MM.1S (cell line): ENCODE measurements around the gene SALL4.

ENCODE experiments used
- CTCF ChIP-seq: fragments of 300-600 bp; sonication (generic); IDR thresholded peaks from 2 replicates; pipeline ENCODE4 v1.5.1; 2016; ENCODE audit warnings: antibody characterized with exemption, low read length, mixed read lengths
- EZH2 ChIP-seq: fragments of 300-600 bp; sonication (generic); optimal IDR thresholded peaks from 2 replicates; pipeline ENCODE3; 2017; ENCODE audit warnings: low read depth, mild to moderate bottlenecking, antibody characterized with exemption, low read length, mixed read lengths
- EZH2phosphoT487 ChIP-seq: fragments of 300-600 bp; sonication (generic); IDR thresholded peaks from 2 replicates; pipeline ENCODE4 v1.6.1; 2018; ENCODE audit warnings: antibody characterized with exemption, low read length

GRCh38 chr20:51818479-51819008 is 16.2 kb upstream of the SALL4 start:
- no peak for TF ChIP-seq CTCF
- TF ChIP-seq EZH2 = no peak
- no peak for TF ChIP-seq EZH2phosphoT487
